Measurements from ENCODE around the gene SCRN1. TPM values are rescaled to one million over a fixed set of nuclear protein-coding genes. Genes with fewer than 3 reads are reported as not detected.

The SCRN1 gene
- total RNA-seq, 3 donors from 2014 or later: 25.9 to 32.0 (median 31.5) TPM

GRCh38 chr7:30020535-30020934 is 30.9 kb upstream of the SCRN1 start:
- intact Hi-C loops (cut with DNase I; ENCODE audit: low total_unique reads): no loop called here
- Histone ChIP-seq H3K27ac (no peak overlapping the region), H3K4me3 (no peak overlapping the region), H3K36me3 (no peaks in the 10 kb centered on the region), H3K27me3 (no peaks in the 10 kb centered on the region), H3K9me3 (no peaks in the 10 kb centered on the region), H3K4me1 (peaks cover 0 to 7% of the 10 kb centered on the region in 2 donors)
- TF ChIP-seq POLR2AphosphoS5 (IDR thresholded peaks at IDR 0.05): no peak
- TF ChIP-seq, protein P1, sequence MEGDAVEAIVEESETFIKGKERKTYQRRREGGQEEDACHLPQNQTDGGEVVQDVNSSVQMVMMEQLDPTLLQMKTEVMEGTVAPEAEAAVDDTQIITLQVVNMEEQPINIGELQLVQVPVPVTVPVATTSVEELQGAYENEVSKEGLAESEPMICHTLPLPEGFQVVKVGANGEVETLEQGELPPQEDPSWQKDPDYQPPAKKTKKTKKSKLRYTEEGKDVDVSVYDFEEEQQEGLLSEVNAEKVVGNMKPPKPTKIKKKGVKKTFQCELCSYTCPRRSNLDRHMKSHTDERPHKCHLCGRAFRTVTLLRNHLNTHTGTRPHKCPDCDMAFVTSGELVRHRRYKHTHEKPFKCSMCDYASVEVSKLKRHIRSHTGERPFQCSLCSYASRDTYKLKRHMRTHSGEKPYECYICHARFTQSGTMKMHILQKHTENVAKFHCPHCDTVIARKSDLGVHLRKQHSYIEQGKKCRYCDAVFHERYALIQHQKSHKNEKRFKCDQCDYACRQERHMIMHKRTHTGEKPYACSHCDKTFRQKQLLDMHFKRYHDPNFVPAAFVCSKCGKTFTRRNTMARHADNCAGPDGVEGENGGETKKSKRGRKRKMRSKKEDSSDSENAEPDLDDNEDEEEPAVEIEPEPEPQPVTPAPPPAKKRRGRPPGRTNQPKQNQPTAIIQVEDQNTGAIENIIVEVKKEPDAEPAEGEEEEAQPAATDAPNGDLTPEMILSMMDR (IDR thresholded peaks at IDR 0.05): no peak
- TF ChIP-seq POLR2A (IDR thresholded peaks at IDR 0.05): no peak
- no peak for DNase-seq (ENCODE audit: low spot score in 2 of 2)

GRCh38 chr7:30019960-30020359 is 30.4 kb upstream of the SCRN1 start:
- no peaks in the 10 kb centered on the region for H3K27me3 ChIP-seq
- H3K4me3 ChIP-seq: no peak overlapping the region
- peaks cover 0 to 1% of the 10 kb centered on the region in 2 donors for H3K4me1 ChIP-seq
- no peaks in the 10 kb centered on the region for H3K9me3 ChIP-seq
- no peak overlapping the region for H3K27ac ChIP-seq
- DNase-seq (ENCODE audit: low spot score in 2 of 2): no peak
- intact Hi-C loops (cut with DNase I; ENCODE audit: low total_unique reads): no loop called here
- no peaks in the 10 kb centered on the region for H3K36me3 ChIP-seq
- TF ChIP-seq POLR2A (IDR thresholded peaks at IDR 0.05) (no peak), POLR2AphosphoS5 (IDR thresholded peaks at IDR 0.05) (no peak)
- TF ChIP-seq, protein P1 (IDR thresholded peaks at IDR 0.05): no peak

DNA sequence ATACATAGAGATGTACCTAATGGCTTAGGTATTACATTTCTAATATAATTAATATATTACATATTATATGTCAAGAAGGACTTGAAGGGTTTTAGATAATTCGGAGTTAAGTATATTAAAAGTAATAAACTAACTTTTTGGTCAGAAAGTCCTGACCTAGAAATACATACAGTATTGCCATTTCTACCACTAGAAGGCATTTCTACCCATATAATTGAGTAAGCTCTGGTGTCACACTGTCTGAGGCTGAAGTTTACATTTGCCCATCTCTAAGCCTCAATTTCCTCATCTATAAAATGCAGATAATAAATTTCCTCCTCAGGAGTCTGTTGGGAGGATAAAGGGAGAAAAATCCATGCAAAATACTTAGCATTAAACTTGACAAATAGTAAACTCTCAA is 29.8 kb upstream of the SCRN1 start:
- no peak overlapping the region for H3K27ac ChIP-seq
- no peaks in the 10 kb centered on the region for H3K9me3 ChIP-seq
- peaks cover 2% of the 10 kb centered on the region for H3K36me3 ChIP-seq
- no peaks in the 10 kb centered on the region for H3K4me1 ChIP-seq
- no peak overlapping the region for H3K4me3 ChIP-seq
- DNase-seq (ENCODE audit: low spot score in 2 of 2): no peak
- no peaks in the 10 kb centered on the region for H3K27me3 ChIP-seq
- intact Hi-C loops (cut with DNase I; ENCODE audit: low total_unique reads): no loop called here
- TF ChIP-seq POLR2A (IDR thresholded peaks at IDR 0.05): no peak
- TF ChIP-seq, protein P1 (IDR thresholded peaks at IDR 0.05): no peak
- TF ChIP-seq POLR2AphosphoS5 (IDR thresholded peaks at IDR 0.05): no peak

- H3K4me1 ChIP-seq: no peaks in the 10 kb centered on the region
- no peak for DNase-seq (ENCODE audit: low spot score in 2 of 2)
- intact Hi-C loops (cut with DNase I; ENCODE audit: low total_unique reads): no loop called here
- no peak overlapping the region for H3K27ac ChIP-seq
- TF ChIP-seq, protein P1 (IDR thresholded peaks at IDR 0.05): no peak
- TF ChIP-seq POLR2A (IDR thresholded peaks at IDR 0.05) (no peak), POLR2AphosphoS5 (IDR thresholded peaks at IDR 0.05) (no peak)
- H3K4me3 ChIP-seq: no peak overlapping the region
- H3K9me3 ChIP-seq: no peaks in the 10 kb centered on the region
- H3K36me3 ChIP-seq: peaks cover 6% of the 10 kb centered on the region
- H3K27me3 ChIP-seq: no peaks in the 10 kb centered on the region
Observed at GRCh38 chr7:30018451-30018850, 28.9 kb upstream of the SCRN1 start.

- Histone ChIP-seq H3K27me3 (no peaks in the 10 kb centered on the region), H3K9me3 (no peaks in the 10 kb centered on the region), H3K4me3 (no peak overlapping the region), H3K27ac (no peak overlapping the region), H3K4me1 (no peaks in the 10 kb centered on the region), H3K36me3 (peaks cover 6% of the 10 kb centered on the region)
- intact Hi-C loops (cut with DNase I; ENCODE audit: low total_unique reads): no loop called here
- TF ChIP-seq POLR2A (IDR thresholded peaks at IDR 0.05): no peak
- TF ChIP-seq POLR2AphosphoS5 (IDR thresholded peaks at IDR 0.05): no peak
- TF ChIP-seq, protein P1 (IDR thresholded peaks at IDR 0.05): no peak
- DNase-seq (ENCODE audit: low spot score in 2 of 2): no peak
Observed at GRCh38 chr7:30012757-30013156, 23.2 kb upstream of the SCRN1 start.
